PFSK-1 (cell line): ENCODE results near the gene SLC6A13.

Source experiments
- POLR2AphosphoS5 ChIP-seq: IDR thresholded peaks from 2 replicates; pipeline ENCODE4 v1.6.1; 2012; ENCODE audit warnings: low read depth, mild to moderate bottlenecking, control low read depth, low read length, moderate library complexity
- REST ChIP-seq, 2 experiments: IDR thresholded peaks; 2 replicates each; pipeline versions ENCODE4 v1.6.1 to v1.8.0; 2011 to 2012; ENCODE audit warnings: low read depth in 2 of 2, low read length in 2 of 2, control low read depth in 1 of 2, inconsistent platforms in 1 of 2, mild to moderate bottlenecking in 1 of 2, moderate library complexity in 1 of 2; ENCODE audit not compliant: insufficient read depth in 1 of 2
- SIN3A ChIP-seq: IDR thresholded peaks from 2 replicates; pipeline ENCODE4 v1.6.1; 2012; ENCODE audit warnings: mild to moderate bottlenecking, low read length, moderate library complexity, borderline replicate concordance; ENCODE audit not compliant: insufficient read depth

- no peak for TF ChIP-seq POLR2AphosphoS5
- TF ChIP-seq REST (IDR thresholded peaks at IDR 0.05; ENCODE audit: insufficient read depth in 1 of 2, low read depth in 2 of 2, low read length in 2 of 2), result no peak
- TF ChIP-seq SIN3A, result no peak
Measured at GRCh38 chr12:195156-195555, 67.5 kb downstream of the SLC6A13 start.
